DMS53 (cell line): ENCODE results near the gene DUOXA2.
"Not testable (repeated sequence)": the region's sequence is repeated elsewhere in the genome, so short reads cannot be mapped to it uniquely, and the experiment has no call there.

Experiments used
- DNase-seq: peaks from one replicate; lab custom pipeline; 2025; lab: John Stamatoyannopoulos, UW

Gene DUOXA2

GRCh38 chr15:45114076-45114750, at the start of gene DUOXA2, which contains the start of gene DUOX2:
Gene DUOXA2 (plus strand): TSS chr15:45114326. CDS start chr15:45114606, 280 bp downstream.
Gene DUOX2 (minus strand): TSS chr15:45114172. CDS start chr15:45113411, 761 bp downstream.
- peak; percentile 37 for DNase-seq

- peak; percentile 61 for DNase-seq
Measured at GRCh38 chr15:45064386-45064785, 49.7 kb upstream of the DUOXA2 start.

GRCh38 chr15:45069942-45070360, 44.2 kb upstream of the DUOXA2 start:
- not testable (repeated sequence) for DNase-seq

GRCh38 chr15:45073602-45074001, 40.5 kb upstream of the DUOXA2 start:
- not testable (repeated sequence) for DNase-seq

- DNase-seq = not testable (repeated sequence)
Measured at GRCh38 chr15:45075440-45076320, 38.4 kb upstream of the DUOXA2 start.

GRCh38 chr15:45077391-45077790, 36.7 kb upstream of the DUOXA2 start:
- not testable (repeated sequence) for DNase-seq

GRCh38 chr15:45079201-45079600, 34.9 kb upstream of the DUOXA2 start:
- not testable (repeated sequence) for DNase-seq

- DNase-seq = not testable (repeated sequence)
Measured at GRCh38 chr15:45079628-45080246, 34.4 kb upstream of the DUOXA2 start.

GRCh38 chr15:45080593-45080992, 33.5 kb upstream of the DUOXA2 start:
- not testable (repeated sequence) for DNase-seq

- DNase-seq = not testable (repeated sequence)
Measured at GRCh38 chr15:45082412-45082811, 31.7 kb upstream of the DUOXA2 start.

- DNase-seq = no peak
Measured at GRCh38 chr15:45083223-45083622, 30.9 kb upstream of the DUOXA2 start.

GRCh38 chr15:45084163-45084562, 30.0 kb upstream of the DUOXA2 start:
- no peak for DNase-seq

GRCh38 chr15:45087513-45087912, 26.6 kb upstream of the DUOXA2 start:
- no peak for DNase-seq

- DNase-seq = no peak
Measured at GRCh38 chr15:45088801-45089711, 25.1 kb upstream of the DUOXA2 start.

GRCh38 chr15:45089712-45090373, 24.3 kb upstream of the DUOXA2 start:
- no peak for DNase-seq

GRCh38 chr15:45091161-45091560, 23.0 kb upstream of the DUOXA2 start:
- DNase-seq = no peak

- DNase-seq = no peak
Measured at GRCh38 chr15:45091576-45091975, 22.6 kb upstream of the DUOXA2 start.

GRCh38 chr15:45093013-45093412, 21.1 kb upstream of the DUOXA2 start:
- DNase-seq = no peak

- no peak for DNase-seq
Measured at GRCh38 chr15:45093622-45094357, 20.3 kb upstream of the DUOXA2 start.

- no peak for DNase-seq
Measured at GRCh38 chr15:45094358-45094730, 19.8 kb upstream of the DUOXA2 start.
